ENCODE data around the gene CRKL. TPM values are rescaled to one million over a fixed set of nuclear protein-coding genes. Genes with fewer than 3 reads are reported as not detected.

CRKL gene
- total and polyA plus RNA-seq, 2 donors (not counting 1 experiment from before 2014, with no cell fraction given) = 17.1 to 76.7 TPM

GRCh38 chr22:20993304-20994127 lies 76.3 kb downstream of the CRKL start:
- ATAC-seq (ENCODE audit: low read depth) = no peak
- peaks cover 2% of the 10 kb centered on the region for H3K4me1 Mint-ChIP-seq
- no peaks in the 10 kb centered on the region for H3K9me3 Mint-ChIP-seq (ENCODE audit: insufficient read depth)
- ChIA-PET CTCF (interaction anchor here (1.1 kb wide), 1 partner anchor 12 kb away, joined by 3 read pairs; the partner anchor contains the start of gene LZTR1), POLR2A (no interaction called here)
- Histone ChIP-seq H3K27me3 (replicated peaks in 1 of 4; ENCODE audit: control extremely low read depth in 1 of 4, control insufficient read depth in 3 of 4, insufficient read depth in 4 of 4, low read length in 3 of 4) (no peaks in the 10 kb centered on the region), H3K9ac (ENCODE audit: low read length) (no peak overlapping the region), H3K4me1 (ENCODE audit: control insufficient read depth in 2 of 2, insufficient read depth in 2 of 2, low read length in 2 of 2) (no peaks in the 10 kb centered on the region), H3K4me3 (ENCODE audit: control extremely low read depth in 1 of 5, extremely low read depth in 1 of 5, insufficient read depth in 1 of 5, low read depth in 2 of 5, low read length in 4 of 5) (no peak overlapping the region), H4K20me1 (ENCODE audit: control insufficient read depth, insufficient read depth, low read length, poor library complexity, severe bottlenecking) (peaks cover 4% of the 10 kb centered on the region), H2AFZ (ENCODE audit: insufficient read depth, low read depth, low read length, poor library complexity, severe bottlenecking) (no peak overlapping the region), H3K9me3 (ENCODE audit: control extremely low read depth in 1 of 3, control insufficient read depth in 2 of 3, insufficient read depth in 1 of 3, low read length in 2 of 3) (no peaks in the 10 kb centered on the region), H3K36me3 (replicated peaks in 1 of 2; ENCODE audit: control extremely low read depth in 1 of 2, control insufficient read depth in 1 of 2, extremely low read depth in 1 of 2, insufficient read depth in 2 of 2, low read length in 1 of 2) (peaks cover 0 to 18% of the 10 kb centered on the region in 2 experiments), H3K4me2 (replicated peaks; ENCODE audit: low read depth, low read length, poor library complexity, severe bottlenecking) (no peak overlapping the region), H3K79me2 (ENCODE audit: control insufficient read depth, insufficient read depth, low read length) (no peaks in the 10 kb centered on the region), H3K27ac (ENCODE audit: low read length in 2 of 2) (no peak overlapping the region)
- TF ChIP-seq CTCF (IDR thresholded peaks at IDR 0.05) (no peak), EZH2 (IDR thresholded peaks at IDR 0.05; ENCODE audit: borderline replicate concordance, insufficient read depth, low read depth, low read length, poor library complexity, severe bottlenecking) (no peak)
- intact Hi-C loops (cut with micrococcal nuclease) = no loop called here
- WGBS (ENCODE audit: insufficient coverage) = 99% methylated on average over 29 of the region's 29 CpGs
- no peak overlapping the region for H3K27ac Mint-ChIP-seq
- DNase-seq = no peak
- H3K4me3 Mint-ChIP-seq = no peak overlapping the region
- H3K27me3 Mint-ChIP-seq = no peaks in the 10 kb centered on the region
